Central memory CD8-positive, alpha-beta T cell (primary cell): ENCODE data around the gene EBP.

Experiments
- ATAC-seq: fragments of 150-1000 bp; cut with Tn5 transposase; replicated peaks from 2 replicates; pipeline ENCODE4 v1.10.0; 2022; ENCODE audit warnings: mild to moderate bottlenecking, moderate FRiP score, moderate number of reproducible peaks; ENCODE audit not compliant: poor library complexity, severe bottlenecking; ENCODE audit errors: extremely low read depth
- DNase-seq, 2 donors: peaks; one replicate each; pipeline ENCODE4 v3.0.0; 2021; ENCODE audit warnings: low spot score in 2 of 2
- H3K27ac Mint-ChIP-seq: one replicate; pipeline ENCODE4 v1.8.0; 2022; ENCODE audit warnings: low read depth, mild to moderate bottlenecking, moderate library complexity, mixed read lengths
- H3K27me3 Mint-ChIP-seq: one replicate; pipeline ENCODE4 v1.8.0; 2022; ENCODE audit warnings: mixed read lengths
- H3K36me3 Mint-ChIP-seq: one replicate; pipeline ENCODE4 v1.8.0; 2022; ENCODE audit warnings: mild to moderate bottlenecking, moderate library complexity, mixed read lengths; ENCODE audit not compliant: insufficient read depth
- H3K4me1 Mint-ChIP-seq: one replicate; pipeline ENCODE4 v1.8.0; 2022; ENCODE audit warnings: mixed read lengths
- H3K4me3 Mint-ChIP-seq: one replicate; pipeline ENCODE4 v1.8.0; 2022; ENCODE audit warnings: mild to moderate bottlenecking, moderate library complexity, mixed read lengths
- H3K9me3 Mint-ChIP-seq: one replicate; pipeline ENCODE4 v1.8.0; 2022; ENCODE audit warnings: mixed read lengths

Gene EBP

DNA sequence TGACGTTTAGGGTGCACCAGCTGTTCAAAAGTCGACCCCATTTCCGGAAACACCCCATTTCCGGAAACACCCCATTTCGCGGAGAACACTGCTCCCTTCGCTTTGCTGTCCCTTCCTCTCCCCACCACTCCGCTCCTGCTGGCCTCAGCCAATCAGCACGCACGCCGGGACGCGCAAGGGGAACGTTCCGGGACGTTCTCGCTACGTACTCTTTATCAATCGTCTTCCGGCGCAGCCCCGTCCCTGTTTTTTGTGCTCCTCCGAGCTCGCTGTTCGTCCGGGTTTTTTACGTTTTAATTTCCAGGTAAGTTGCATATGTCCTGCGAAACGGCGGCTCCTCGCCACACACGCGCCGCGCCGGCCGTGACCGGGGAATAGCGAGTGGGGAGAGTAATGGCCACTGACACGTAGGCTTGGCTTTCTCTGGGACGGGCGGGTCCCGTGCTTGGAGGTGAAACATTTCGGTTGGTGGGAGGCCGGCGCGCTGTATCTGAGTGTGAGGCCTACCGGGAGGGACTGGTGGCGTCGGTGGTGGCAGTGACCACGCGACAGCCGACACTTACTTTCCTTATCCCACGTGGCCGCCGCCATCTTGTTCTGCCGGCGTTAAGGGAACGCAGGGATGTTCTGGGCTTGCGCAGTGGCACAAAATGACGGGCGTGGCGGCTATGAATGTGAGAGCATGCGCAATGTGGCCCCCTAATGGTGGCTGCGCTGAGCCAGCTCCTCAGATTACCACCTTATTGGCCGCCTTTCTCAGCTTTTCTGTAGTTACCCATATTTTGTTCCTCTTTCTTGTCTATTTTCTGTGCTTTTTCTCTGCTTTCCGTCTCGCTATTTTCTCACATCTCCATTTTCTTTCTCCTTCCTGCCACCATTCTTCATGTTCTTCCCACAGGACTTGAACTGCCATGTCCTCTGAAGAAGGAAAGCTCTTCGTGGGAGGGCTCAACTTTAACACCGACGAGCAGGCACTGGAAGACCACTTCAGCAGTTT lies 53.0 kb downstream of the EBP start, which contains the start of gene RBM3:
TSS of gene RBM3 (plus strand) at position 215 of the 997 bp plus-strand sequence. CDS start at position 912, 697 bp downstream.
- no peaks in the 10 kb centered on the region for H3K9me3 Mint-ChIP-seq
- peaks cover 49% of the 10 kb centered on the region for H3K36me3 Mint-ChIP-seq
- peak; percentile 93 for ATAC-seq
- peak within 1 kb of the TSS; percentile 91 for H3K27ac Mint-ChIP-seq
- DNase-seq = peak; percentile 73 to 90
- H3K27me3 Mint-ChIP-seq = no peaks in the 10 kb centered on the region
- H3K4me3 Mint-ChIP-seq = peak within 1 kb of the TSS; percentile 88
- peaks cover 16% of the 10 kb centered on the region for H3K4me1 Mint-ChIP-seq

DNA sequence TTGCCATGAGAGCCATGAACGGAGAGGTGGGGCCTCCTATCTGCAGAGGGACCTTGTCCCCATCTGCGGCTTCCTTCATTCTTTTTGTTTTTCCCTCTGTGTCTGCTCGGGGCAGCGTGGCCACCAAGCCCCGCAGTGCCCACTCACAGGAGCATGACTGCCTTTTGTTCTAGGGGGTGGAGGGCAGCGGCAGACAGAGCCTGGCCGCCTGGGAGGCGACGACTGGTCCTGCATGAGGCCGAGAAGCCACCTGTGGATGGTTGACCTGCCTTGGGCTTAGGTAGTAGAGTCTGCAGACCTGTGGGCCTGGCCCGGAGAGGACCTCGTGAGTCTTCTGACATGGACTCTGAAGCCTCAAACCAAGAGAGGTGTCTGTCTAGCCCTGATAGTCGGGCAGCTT lies 54.0 kb downstream of the EBP start:
- peaks cover 50% of the 10 kb centered on the region for H3K36me3 Mint-ChIP-seq
- H3K27ac Mint-ChIP-seq = peak overlapping the region; percentile 91
- no peaks in the 10 kb centered on the region for H3K9me3 Mint-ChIP-seq
- ATAC-seq (no peak), DNase-seq (no peak)
- H3K27me3 Mint-ChIP-seq = no peaks in the 10 kb centered on the region
- H3K4me1 Mint-ChIP-seq = peaks cover 16% of the 10 kb centered on the region
- peak overlapping the region; percentile 88 for H3K4me3 Mint-ChIP-seq

DNA sequence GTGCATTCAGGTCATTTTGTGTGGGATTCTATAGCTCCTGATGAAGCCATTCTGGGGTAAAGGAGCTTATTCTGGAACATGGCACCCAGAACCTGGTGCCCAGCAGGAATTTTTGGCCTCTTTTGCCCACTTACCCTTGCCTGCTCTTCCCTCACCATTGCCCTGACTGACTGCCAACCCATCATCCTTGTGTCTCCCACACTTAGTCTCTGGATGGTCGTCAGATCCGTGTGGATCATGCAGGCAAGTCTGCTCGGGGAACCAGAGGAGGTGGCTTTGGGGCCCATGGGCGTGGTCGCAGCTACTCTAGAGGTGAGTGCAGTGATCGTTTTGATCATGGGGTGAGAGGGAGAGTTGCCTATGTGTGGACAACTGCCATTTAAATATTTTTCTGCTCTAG lies 54.5 kb downstream of the EBP start:
- peaks cover 50% of the 10 kb centered on the region for H3K36me3 Mint-ChIP-seq
- peak overlapping the region; percentile 91 for H3K27ac Mint-ChIP-seq
- H3K4me3 Mint-ChIP-seq = peak overlapping the region; percentile 88
- H3K4me1 Mint-ChIP-seq = peaks cover 16% of the 10 kb centered on the region
- H3K9me3 Mint-ChIP-seq = no peaks in the 10 kb centered on the region
- no peaks in the 10 kb centered on the region for H3K27me3 Mint-ChIP-seq
- ATAC-seq (no peak), DNase-seq (no peak)
